ENCODE results near the gene COL27A1. TPM values are rescaled to one million over a fixed set of nuclear protein-coding genes. Genes with fewer than 3 reads are reported as not detected.

The COL27A1 gene
- total and polyA plus RNA-seq, 2 experiments from 2014 or later = 10.5 to 18.0 TPM

DNA sequence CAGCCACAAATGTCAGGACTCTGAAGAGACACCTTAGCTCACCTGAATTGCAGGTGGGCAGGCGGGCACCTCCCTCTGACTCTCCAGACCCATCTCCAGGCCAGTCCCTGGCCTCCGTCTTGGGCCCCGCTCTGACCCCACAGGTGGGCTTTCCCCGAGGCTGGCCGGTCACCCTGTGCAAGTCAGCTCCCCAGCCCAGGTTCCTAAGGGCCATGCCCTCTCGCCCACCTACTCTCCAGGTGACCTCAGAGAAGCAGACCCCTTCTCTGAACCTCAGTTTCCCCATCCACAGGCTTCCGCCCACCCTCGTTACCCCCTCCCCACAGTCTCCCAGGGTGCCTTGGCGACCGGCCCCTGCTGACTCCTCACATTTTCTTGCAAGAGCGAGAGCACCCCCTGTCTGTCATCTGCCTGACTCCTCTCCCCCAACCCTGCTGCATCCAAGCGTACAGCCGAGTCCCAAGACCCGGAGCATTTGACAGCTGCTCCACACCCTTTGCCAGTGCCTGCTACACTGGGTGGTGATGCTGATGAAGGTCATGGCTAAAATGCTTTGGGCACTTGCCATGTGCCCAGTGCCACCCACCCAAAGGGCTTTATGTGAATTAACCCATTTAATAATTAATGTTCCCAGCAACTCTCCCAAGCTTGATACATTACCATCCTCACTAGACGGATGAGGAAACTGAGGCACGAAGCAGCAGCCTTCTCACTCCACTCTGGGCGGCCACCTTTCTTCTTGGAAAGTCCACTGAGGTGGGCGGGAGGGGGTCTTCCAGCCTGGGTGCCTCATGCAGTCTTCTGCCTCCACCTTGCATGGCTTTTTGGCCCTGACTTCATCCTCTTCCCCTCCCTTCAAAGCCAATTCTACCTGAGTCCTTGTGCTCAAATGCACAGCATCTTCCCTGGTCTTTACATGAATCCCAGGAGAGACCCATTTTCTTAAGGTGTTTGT, 116.5 kb downstream of the COL27A1 start:
- Histone ChIP-seq H3K4me3 (no peak overlapping the region), H3K27me3 (ENCODE audit: insufficient read depth) (no peaks in the 10 kb centered on the region), H2AFZ (no peak overlapping the region), H3K4me2 (no peak overlapping the region), H3K4me1 (ENCODE audit: insufficient read depth) (no peaks in the 10 kb centered on the region), H4K20me1 (replicated peaks; ENCODE audit: insufficient read depth) (no peaks in the 10 kb centered on the region; the same call in 1 of the 2 replicates), H3K9me2 (ENCODE audit: insufficient read depth) (no peaks in the 10 kb centered on the region), H3F3A (replicated peaks; ENCODE audit: low read depth) (no peaks in the 10 kb centered on the region), H3K79me2 (replicated peaks; ENCODE audit: insufficient read depth) (no peaks in the 10 kb centered on the region), H3K27ac (ENCODE audit: low read depth) (no peak overlapping the region), H3K36me3 (ENCODE audit: insufficient read depth) (no peaks in the 10 kb centered on the region)
- H3K36me3 Mint-ChIP-seq (ENCODE audit: low read depth) = no peaks in the 10 kb centered on the region
- peak; percentile 83 for DNase-seq (ENCODE audit: low spot score)
- no peak overlapping the region for H3K4me3 Mint-ChIP-seq
- no peak overlapping the region for H3K27ac Mint-ChIP-seq
- ATAC-seq = peak; percentile 94
- H3K27me3 Mint-ChIP-seq (ENCODE audit: insufficient read depth, low read depth, poor library complexity) = peaks cover 15% of the 10 kb centered on the region
- no peaks in the 10 kb centered on the region; the same call in 1 of the 3 replicates for H3K9me3 Mint-ChIP-seq
- TF ChIP-seq, protein P1, sequence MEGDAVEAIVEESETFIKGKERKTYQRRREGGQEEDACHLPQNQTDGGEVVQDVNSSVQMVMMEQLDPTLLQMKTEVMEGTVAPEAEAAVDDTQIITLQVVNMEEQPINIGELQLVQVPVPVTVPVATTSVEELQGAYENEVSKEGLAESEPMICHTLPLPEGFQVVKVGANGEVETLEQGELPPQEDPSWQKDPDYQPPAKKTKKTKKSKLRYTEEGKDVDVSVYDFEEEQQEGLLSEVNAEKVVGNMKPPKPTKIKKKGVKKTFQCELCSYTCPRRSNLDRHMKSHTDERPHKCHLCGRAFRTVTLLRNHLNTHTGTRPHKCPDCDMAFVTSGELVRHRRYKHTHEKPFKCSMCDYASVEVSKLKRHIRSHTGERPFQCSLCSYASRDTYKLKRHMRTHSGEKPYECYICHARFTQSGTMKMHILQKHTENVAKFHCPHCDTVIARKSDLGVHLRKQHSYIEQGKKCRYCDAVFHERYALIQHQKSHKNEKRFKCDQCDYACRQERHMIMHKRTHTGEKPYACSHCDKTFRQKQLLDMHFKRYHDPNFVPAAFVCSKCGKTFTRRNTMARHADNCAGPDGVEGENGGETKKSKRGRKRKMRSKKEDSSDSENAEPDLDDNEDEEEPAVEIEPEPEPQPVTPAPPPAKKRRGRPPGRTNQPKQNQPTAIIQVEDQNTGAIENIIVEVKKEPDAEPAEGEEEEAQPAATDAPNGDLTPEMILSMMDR (conservative IDR thresholded peaks at IDR 0.05; ENCODE audit: low read depth in 2 of 2) = peak; percentile 62 to 68
- TF ChIP-seq, protein P2, sequence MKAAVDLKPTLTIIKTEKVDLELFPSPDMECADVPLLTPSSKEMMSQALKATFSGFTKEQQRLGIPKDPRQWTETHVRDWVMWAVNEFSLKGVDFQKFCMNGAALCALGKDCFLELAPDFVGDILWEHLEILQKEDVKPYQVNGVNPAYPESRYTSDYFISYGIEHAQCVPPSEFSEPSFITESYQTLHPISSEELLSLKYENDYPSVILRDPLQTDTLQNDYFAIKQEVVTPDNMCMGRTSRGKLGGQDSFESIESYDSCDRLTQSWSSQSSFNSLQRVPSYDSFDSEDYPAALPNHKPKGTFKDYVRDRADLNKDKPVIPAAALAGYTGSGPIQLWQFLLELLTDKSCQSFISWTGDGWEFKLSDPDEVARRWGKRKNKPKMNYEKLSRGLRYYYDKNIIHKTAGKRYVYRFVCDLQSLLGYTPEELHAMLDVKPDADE (IDR thresholded peaks at IDR 0.05) = no peak
- TF ChIP-seq CREB1 (CRISPR knock-in tag; IDR thresholded peaks at IDR 0.05; ENCODE audit: low read depth) = no peak
- TF ChIP-seq, protein P3, sequence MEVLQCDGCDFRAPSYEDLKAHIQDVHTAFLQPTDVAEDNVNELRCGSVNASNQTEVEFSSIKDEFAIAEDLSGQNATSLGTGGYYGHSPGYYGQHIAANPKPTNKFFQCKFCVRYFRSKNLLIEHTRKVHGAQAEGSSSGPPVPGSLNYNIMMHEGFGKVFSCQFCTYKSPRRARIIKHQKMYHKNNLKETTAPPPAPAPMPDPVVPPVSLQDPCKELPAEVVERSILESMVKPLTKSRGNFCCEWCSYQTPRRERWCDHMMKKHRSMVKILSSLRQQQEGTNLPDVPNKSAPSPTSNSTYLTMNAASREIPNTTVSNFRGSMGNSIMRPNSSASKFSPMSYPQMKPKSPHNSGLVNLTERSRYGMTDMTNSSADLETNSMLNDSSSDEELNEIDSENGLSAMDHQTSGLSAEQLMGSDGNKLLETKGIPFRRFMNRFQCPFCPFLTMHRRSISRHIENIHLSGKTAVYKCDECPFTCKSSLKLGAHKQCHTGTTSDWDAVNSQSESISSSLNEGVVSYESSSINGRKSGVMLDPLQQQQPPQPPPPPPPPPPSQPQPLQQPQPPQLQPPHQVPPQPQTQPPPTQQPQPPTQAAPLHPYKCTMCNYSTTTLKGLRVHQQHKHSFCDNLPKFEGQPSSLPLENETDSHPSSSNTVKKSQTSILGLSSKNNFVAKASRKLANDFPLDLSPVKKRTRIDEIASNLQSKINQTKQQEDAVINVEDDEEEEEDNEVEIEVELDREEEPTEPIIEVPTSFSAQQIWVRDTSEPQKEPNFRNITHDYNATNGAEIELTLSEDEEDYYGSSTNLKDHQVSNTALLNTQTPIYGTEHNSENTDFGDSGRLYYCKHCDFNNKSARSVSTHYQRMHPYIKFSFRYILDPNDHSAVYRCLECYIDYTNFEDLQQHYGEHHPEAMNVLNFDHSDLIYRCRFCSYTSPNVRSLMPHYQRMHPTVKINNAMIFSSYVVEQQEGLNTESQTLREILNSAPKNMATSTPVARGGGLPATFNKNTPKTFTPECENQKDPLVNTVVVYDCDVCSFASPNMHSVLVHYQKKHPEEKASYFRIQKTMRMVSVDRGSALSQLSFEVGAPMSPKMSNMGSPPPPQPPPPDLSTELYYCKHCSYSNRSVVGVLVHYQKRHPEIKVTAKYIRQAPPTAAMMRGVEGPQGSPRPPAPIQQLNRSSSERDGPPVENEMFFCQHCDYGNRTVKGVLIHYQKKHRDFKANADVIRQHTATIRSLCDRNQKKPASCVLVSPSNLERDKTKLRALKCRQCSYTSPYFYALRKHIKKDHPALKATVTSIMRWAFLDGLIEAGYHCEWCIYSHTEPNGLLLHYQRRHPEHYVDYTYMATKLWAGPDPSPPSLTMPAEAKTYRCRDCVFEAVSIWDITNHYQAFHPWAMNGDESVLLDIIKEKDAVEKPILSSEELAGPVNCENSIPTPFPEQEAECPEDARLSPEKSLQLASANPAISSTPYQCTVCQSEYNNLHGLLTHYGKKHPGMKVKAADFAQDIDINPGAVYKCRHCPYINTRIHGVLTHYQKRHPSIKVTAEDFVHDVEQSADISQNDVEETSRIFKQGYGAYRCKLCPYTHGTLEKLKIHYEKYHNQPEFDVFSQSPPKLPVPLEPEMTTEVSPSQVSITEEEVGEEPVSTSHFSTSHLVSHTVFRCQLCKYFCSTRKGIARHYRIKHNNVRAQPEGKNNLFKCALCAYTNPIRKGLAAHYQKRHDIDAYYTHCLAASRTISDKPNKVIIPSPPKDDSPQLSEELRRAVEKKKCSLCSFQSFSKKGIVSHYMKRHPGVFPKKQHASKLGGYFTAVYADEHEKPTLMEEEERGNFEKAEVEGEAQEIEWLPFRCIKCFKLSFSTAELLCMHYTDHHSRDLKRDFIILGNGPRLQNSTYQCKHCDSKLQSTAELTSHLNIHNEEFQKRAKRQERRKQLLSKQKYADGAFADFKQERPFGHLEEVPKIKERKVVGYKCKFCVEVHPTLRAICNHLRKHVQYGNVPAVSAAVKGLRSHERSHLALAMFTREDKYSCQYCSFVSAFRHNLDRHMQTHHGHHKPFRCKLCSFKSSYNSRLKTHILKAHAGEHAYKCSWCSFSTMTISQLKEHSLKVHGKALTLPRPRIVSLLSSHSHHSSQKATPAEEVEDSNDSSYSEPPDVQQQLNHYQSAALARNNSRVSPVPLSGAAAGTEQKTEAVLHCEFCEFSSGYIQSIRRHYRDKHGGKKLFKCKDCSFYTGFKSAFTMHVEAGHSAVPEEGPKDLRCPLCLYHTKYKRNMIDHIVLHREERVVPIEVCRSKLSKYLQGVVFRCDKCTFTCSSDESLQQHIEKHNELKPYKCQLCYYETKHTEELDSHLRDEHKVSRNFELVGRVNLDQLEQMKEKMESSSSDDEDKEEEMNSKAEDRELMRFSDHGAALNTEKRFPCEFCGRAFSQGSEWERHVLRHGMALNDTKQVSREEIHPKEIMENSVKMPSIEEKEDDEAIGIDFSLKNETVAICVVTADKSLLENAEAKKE (CRISPR knock-in tag; IDR thresholded peaks at IDR 0.05) = no peak
- no peaks in the 10 kb centered on the region for H3K4me1 Mint-ChIP-seq

All from GM23338 (cell line).